GM19023 (cell line): ENCODE results near the gene TPCN1.

Source experiments
- ATAC-seq: cut with Tn5 transposase; IDR thresholded peaks from one replicate; pipeline ENCODE4 v1.9.1; 2021; ENCODE audit warnings: mild to moderate bottlenecking, moderate library complexity; ENCODE audit not compliant: unreplicated experiment

The TPCN1 gene

DNA sequence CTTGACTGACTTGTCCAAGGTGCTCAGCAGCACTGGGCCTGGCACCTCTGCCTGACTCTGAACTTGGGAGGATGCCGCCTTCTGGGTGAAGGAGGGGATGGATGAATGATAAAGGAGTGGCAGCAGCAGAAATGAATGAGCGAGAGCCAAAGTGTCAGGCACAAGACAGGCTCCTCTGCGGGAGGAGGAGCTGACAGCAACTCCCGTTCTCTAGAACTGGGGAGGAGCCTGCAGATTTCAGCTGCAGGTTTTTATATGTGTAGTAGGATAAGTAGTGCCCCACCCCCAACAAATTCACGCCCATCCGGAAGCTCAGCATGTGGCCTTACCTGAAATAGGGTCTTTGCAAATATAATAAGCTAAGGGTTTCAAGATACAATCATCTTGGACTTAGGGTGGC is 80.5 kb downstream of the TPCN1 start:
- ATAC-seq = no peak

DNA sequence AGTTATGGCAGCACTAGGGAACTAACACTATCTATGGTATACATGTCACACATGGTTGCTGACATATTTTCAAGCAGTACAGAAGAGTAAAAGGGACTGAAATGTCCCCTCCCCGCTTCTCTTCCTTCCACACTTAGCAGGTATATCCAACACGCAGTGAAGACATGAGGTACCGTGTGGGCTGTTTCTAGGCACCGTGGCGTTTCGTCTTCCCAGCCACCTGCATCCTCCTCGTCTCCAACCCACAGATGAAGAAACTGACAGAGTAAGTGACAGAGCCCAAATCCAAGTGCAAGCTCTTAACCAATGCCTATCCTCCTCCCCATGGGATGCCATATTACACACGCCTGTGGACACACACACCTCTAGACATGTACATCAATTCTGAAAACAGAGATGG is 81.2 kb downstream of the TPCN1 start:
- ATAC-seq = no peak

DNA sequence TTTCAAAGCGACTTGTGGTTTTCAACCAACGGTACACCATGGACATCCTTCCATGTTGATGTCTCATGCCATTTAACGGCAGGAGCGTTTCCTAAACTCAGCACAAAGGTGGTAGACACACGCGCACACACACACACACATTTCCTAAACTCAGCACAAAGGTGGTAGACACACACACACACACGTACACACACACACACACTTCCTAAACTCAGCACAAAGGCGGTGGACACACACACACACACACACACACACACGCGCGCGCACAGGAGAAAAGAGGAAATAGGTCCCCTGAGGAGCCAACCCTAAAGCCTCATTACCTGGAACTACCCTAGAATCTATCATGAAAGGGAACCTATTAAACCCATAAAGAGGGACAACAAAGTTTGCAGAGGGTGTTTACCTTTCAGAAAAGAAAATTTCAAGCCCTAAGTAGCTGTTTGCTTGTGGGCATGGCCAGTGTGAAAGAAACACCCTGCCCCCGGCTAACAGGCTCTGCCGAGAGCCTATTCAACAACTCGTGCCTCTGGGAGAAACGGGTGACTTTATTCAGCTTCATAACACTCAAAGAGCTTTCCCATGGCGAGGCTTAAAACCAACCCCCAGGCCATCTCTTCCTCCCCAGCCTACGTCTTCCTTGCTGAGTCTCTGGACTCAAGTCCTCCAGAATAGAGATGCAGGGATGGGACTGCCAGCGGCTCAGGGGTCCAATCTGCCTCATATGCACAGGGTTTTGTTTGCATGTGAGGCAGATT is 81.8 kb downstream of the TPCN1 start:
- ATAC-seq = no peak

GRCh38 chr12:113305281-113305856 is 84.1 kb downstream of the TPCN1 start:
- no peak for ATAC-seq

- ATAC-seq = no peak
Observed at GRCh38 chr12:113306382-113306781, 85.1 kb downstream of the TPCN1 start.

- no peak for ATAC-seq
Observed at GRCh38 chr12:113310489-113310888, 89.2 kb downstream of the TPCN1 start.

DNA sequence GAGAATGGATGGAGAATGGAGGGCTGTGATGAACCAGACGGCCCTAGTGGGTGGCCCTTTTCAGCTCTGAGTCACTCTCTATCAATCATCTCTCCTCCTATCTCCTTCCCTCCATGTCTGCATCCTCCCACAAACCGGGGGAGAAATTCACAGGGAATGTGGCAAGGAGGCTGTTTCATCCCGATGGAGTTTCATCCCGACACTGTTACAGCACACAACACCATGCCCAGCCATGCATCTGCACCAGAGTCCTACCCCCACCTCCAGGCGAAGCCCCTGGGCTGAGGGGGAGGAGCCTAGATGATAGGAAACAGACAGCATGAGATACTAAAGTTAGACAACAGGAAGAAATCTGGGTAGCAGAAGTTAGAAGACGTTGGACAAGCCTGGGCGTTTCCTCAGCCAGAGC is 92.9 kb downstream of the TPCN1 start:
- no peak for ATAC-seq

- ATAC-seq = no peak
Observed at GRCh38 chr12:113315358-113315757, 94.1 kb downstream of the TPCN1 start.

GRCh38 chr12:113316155-113316554 is 94.9 kb downstream of the TPCN1 start:
- ATAC-seq = no peak

DNA sequence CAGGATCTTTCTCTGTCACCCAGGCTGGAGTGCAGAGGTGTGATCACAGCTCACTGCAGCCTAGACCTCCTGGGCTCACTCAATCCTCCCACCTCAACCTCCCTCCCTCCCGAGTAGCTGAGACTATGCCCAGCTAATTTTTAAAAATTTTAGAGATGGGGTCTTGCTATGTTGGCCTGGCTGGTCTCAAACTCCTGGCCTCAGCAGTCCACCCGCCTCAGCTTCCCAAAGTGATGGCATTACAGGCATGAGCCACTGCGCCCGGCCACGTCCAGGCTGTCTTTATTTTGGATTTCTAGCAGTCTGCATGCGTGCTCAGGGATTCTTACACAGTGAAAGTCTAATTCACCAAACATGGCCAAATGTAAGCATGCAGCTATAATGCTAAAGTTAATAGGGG is 95.9 kb downstream of the TPCN1 start:
- ATAC-seq = no peak

DNA sequence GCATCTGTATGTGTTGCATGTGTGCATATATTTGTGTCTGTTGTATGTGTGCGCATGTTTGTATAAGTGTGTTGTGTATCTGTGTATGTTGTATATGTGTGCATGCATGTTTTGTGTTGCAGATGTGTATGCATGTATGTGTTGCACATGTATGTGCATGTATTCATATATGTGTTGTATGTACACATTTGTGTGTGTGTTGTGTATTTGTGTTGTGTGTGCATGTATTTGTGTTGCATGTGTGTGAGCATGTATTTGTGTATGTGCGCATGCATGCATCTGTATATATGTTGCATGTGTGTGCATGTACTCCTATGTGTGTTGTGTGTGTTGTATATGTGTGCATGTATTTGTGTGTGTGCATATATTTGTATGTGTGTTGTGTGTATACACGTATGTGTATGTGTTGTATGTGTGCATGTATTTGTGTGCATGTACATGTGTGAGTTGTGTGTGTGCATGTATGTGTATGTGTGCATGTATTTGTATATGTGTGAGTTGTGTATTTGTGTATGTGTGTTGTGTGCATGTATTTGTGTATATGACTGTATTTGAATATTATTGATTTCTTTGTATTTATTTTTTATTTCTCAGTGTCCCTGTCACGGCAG is 96.9 kb downstream of the TPCN1 start:
- no peak for ATAC-seq

- no peak for ATAC-seq
Observed at GRCh38 chr12:113318900-113319628, 97.8 kb downstream of the TPCN1 start.

- no peak for ATAC-seq
Observed at GRCh38 chr12:113320401-113320800, 99.1 kb downstream of the TPCN1 start.

DNA sequence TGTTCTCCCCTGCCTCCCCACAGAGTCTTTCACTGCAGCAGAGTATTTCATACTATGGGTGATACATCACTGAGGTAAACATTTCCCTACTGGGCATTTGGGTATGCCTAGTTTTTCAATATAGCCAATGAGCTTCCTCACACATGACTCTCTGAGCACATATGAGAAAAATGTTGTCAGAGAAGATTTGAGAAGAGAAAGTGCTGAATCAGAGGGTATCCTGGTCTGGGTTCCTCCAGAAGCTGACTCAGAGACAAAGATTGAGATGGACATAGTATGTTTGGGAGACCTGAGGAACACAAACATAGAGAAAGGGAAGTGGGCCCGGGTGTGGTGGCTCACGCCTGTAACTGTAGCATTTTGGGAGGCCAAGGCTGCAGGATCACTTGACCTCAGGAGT is 101.1 kb downstream of the TPCN1 start:
- ATAC-seq = no peak

DNA sequence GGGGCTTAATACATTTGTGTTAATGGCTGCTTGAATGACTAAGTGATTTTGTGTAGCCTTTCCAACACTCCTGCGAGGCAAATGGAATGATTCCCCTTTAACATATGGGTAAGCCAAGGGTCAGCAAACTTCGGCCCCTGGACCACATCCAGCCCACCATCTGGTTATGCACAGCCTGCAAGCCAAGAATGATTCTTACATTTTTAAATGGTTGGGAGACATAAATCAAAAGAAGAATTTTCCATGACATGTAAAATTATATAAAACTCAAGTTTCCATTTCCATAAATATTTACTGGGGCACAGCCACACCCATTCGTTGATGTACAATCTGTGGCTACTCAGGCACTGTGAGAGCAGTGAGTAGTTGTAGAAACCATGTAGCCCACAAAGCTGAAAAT is 104.7 kb downstream of the TPCN1 start:
- no peak for ATAC-seq

DNA sequence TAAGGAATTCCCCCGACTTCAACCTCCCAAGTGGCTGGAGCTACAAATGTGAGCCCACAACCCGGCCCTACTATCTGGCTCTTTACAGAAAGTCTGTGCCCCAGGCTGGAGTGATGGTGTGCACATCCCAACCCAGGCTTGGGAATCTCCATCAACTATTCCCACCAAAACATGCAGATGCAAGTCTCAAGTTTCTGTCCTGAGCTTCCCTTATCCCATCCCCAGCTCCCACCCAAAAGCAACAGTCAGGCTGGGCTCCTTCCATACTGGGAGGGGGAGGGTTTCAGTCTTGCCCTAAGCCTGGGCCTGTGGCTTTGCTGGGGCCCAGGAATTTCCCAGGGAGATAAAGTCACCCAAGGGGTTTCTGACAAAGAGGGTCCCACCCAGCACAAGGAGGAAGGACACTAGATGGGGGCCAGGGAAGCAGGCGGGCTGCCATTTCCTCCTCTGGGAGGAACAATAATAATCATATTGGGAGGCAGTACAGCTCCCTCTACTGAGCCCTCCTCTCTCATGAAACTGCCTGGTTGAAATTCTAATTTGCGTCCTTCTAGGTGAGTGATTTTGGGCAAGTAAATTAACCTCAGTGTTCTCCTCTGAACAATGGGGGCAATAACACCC is 105.6 kb downstream of the TPCN1 start:
- ATAC-seq = no peak

DNA sequence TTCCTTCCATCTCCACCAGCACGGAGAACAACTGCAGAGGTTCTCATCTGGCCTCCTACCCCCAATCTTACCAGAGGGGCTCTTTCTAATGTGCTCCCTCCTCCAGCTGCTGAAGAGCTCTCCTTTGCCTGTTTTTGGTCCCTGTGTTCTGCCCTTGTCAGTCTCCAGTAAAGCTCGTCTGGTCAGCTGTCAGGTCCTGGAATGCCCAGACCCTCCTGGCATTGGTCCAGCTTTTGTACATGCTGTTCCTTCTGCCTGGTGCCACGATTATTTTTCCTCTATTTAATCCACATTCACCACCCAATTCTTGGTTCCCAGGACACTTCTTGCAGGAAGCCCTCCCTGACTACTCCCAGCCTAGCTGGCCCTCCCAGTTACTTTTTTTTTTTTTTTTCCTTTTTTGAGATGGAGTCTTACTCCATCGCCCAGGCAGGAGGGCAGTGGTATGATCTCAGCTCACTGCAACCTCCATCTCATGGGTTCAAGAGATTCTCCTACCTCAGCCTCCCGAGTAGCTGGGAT is 107.2 kb downstream of the TPCN1 start:
- no peak for ATAC-seq

DNA sequence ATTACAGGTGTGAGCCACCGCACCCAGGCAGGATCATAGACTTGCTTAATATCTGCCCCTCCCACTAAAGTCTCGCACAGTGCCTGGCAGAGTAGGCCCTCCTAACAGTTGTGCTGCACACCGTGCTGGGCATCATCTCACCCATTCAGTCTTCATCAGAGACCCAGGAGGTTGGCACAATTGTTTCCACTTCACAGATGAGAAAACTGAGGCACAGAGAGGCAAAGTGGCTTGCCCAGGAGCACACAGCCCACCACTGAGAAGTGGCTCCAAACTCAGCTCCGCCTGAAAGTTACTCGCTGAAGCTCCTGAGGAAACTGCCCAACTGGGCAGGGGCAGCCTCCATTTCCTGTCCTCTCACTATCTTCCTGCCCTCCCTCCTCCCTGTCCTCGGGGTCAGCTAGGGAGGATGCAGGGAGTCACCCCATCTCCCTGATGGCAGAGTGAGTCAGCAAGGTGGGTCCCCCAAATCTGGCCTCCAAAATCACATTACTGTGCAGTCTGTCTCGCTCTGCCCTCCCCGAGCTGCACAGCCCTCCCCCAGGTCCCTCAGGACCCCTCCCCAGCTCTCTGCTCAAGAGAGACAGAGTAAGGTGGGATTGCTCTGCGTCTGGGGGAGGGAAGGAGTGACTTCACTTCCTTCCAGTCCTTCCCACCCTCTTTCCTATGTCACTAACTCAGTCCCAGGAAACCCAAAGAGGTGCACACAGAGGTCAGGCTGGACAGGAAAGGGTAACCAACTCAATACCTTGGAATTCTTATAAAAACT is 107.9 kb downstream of the TPCN1 start:
- ATAC-seq = no peak

- ATAC-seq = no peak
Observed at GRCh38 chr12:113329791-113330417, 108.6 kb downstream of the TPCN1 start.

- ATAC-seq = no peak
Observed at GRCh38 chr12:113330505-113330904, 109.2 kb downstream of the TPCN1 start.
